HEK293T (cell line): ENCODE data around the gene TIRAP.

Experiments
- ARNT ChIP-seq: fragments of 450-650 bp; IDR thresholded peaks from 2 replicates; pipeline ENCODE4 v1.6.1; 2017; ENCODE audit warnings: mild to moderate bottlenecking
- FOXK2 ChIP-seq: fragments of 450-650 bp; IDR thresholded peaks from 2 replicates; pipeline ENCODE4 v1.6.1; 2016; ENCODE audit warnings: mild to moderate bottlenecking
- FOXM1 ChIP-seq: fragments of 450-650 bp; IDR thresholded peaks from 2 replicates; pipeline ENCODE4 v1.6.1; 2017; ENCODE audit warnings: mild to moderate bottlenecking, borderline replicate concordance
- LEF1 ChIP-seq: fragments of 450-650 bp; IDR thresholded peaks from 2 replicates; pipeline ENCODE4 v1.6.1; 2017; ENCODE audit warnings: mild to moderate bottlenecking, borderline replicate concordance
- NFRKB ChIP-seq: fragments of 450-650 bp; IDR thresholded peaks from 2 replicates; pipeline ENCODE4 v1.6.1; 2016; ENCODE audit warnings: mild to moderate bottlenecking, moderate library complexity
- SP1 ChIP-seq: fragments of 450-650 bp; IDR thresholded peaks from 2 replicates; pipeline ENCODE4 v1.6.1; 2017
- SUZ12 ChIP-seq: fragments of 450-650 bp; IDR thresholded peaks from 2 replicates; pipeline ENCODE4 v1.6.1; 2016; ENCODE audit warnings: mild to moderate bottlenecking
- TARDBP ChIP-seq: fragments of 450-650 bp; IDR thresholded peaks from 2 replicates; pipeline ENCODE4 v1.6.1; 2016
- ZNF384 ChIP-seq: fragments of 450-650 bp; IDR thresholded peaks from 2 replicates; pipeline ENCODE4 v1.6.1; 2016
- TF ChIP-seq, protein P1 (sequence below): fragments of 450-650 bp; IDR thresholded peaks from 2 replicates; pipeline ENCODE4 v1.6.1; 2016

GRCh38 chr11:126311401-126312291 lies 28.8 kb downstream of the TIRAP start:
- TF ChIP-seq SUZ12: no peak
- TF ChIP-seq TARDBP: no peak
- TF ChIP-seq NFRKB: no peak
- no peak for TF ChIP-seq FOXK2
- no peak for TF ChIP-seq FOXM1
- TF ChIP-seq ARNT: no peak
- TF ChIP-seq LEF1: no peak
- no peak for TF ChIP-seq SP1
- TF ChIP-seq, protein P1, sequence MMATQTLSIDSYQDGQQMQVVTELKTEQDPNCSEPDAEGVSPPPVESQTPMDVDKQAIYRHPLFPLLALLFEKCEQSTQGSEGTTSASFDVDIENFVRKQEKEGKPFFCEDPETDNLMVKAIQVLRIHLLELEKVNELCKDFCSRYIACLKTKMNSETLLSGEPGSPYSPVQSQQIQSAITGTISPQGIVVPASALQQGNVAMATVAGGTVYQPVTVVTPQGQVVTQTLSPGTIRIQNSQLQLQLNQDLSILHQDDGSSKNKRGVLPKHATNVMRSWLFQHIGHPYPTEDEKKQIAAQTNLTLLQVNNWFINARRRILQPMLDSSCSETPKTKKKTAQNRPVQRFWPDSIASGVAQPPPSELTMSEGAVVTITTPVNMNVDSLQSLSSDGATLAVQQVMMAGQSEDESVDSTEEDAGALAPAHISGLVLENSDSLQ: no peak
- TF ChIP-seq ZNF384: no peak
